Measurements from ENCODE around the gene TMEM144.
"Not testable (repeated sequence)": the region's sequence is repeated elsewhere in the genome, so short reads cannot be mapped to it uniquely, and the experiment has no call there.

Gene TMEM144

GRCh38 chr4:158236304-158237030, 26.2 kb downstream of the TMEM144 start:
- DNase-seq (ENCODE audit: low spot score): peak; percentile 58

- DNase-seq (ENCODE audit: low spot score): peak; percentile 45
These were observed 28.3 kb downstream of the TMEM144 start for GRCh38 chr4:158238575-158238974.

DNA sequence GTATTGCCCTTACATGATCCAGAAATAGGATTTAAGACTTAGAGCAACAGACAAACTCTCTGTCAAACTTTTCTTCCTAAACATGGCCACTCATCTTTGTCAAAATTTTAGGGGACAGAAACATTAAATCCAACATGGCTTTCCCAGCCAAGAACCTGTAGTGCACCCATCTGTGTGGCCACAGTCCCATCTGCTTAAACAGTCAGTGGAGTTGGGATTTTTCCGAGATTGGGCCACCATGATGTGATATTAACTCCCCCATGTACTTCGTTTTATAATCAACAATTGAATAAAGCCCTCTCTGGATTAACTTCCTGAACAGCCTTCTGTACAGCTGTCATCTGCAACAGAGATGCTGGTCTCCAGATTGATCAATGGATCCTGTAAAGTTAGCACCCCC, 28.9 kb downstream of the TMEM144 start:
- peak; percentile 82 for DNase-seq (ENCODE audit: low spot score)

DNA sequence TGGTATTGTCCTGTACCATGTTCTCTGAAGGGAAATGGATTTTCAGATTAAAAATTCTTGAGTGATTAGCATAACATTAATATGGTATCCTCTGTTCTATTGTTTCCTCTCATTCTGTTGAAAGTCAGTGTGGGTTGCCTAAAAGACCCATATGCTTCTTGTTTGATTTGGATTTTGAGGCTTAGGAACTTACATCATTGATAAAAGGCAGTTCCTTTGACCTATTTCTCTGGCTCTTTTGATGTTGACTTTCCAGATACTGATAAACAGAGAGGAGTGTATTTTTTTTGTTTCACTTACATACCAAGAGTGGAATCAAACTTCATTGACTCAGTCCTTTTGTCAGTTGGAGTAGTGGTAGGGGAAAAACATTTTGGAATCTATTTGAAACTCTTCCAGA, 32.8 kb downstream of the TMEM144 start:
- no peak for DNase-seq (ENCODE audit: low spot score)

GRCh38 chr4:158250321-158250720, 40.0 kb downstream of the TMEM144 start:
- no peak for DNase-seq (ENCODE audit: low spot score)

DNA sequence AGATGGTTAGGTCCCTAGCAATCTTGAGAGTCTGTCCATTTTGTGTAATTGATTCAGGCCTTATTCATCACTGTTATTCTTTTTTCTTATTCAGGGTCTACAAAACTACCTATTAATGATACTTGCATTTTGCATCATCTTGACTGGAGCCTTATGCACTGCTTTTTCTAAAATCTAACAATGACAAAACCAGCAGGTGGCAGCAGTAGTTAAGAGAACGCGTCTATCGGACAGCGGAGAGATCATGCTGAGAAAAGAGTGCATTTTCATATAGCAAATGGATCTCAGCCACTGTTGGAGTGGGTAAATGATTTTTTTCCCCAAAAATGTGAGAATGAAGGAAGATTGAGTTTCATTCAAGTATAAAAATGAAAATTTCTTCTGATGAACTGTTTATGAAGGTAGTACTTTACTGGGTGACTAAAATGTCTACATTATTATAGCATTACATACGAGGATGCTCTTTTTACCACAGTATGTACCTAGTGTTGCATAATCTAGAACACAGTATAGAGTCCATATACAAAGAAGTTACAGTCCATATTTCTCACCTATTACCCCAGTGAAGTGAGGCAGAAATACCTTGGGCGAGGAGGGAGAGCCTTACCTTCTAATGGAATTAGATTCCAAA, 43.2 kb downstream of the TMEM144 start:
- peak; percentile 75 for DNase-seq (ENCODE audit: low spot score)

DNA sequence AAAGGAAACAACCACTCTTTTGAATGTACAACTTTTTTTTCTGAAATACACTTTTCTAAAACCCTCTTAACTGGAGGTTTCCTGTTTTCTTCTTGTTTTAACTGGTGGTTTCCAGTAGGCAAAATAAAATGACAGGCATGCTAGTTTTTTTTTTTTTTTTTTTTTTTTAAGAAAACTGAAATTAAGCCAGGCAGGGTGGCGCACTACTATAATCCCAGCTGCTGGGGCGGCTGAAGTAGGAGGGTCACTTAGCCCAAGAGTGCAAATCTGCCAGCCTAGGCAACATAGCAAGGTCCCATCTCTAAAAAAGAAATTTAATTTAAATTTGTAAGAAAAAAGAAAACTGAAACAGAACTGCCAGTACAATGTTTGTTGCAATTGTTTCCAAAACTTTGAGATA, 44.0 kb downstream of the TMEM144 start:
- no peak for DNase-seq (ENCODE audit: low spot score)

DNA sequence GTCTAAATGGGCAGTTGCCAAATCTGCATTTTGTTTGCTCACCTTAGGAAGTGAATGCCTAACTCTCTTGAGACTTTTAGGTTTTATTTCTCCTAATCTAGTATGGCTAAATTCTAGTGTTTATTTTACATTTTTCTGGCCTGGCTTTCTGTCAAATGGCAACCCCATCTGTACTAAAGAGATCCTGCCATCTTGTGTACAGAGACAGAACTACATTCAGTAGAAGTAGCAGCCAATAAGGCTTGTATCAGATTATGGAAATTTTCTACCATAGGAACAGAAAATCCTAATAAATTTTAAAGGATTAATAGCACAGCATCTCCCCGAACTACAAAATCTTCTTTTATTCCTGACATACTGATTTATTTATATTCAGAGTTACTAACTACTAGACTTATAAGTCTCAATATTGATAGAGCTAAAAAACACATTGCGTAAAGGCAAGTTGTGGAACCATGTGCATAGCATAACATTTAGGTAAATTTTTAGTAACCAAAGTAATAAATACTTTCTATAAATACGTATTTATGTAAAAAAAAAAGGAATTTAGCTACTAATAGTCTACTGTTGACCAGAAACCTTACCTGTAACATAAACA, 45.5 kb downstream of the TMEM144 start:
- DNase-seq (ENCODE audit: low spot score): peak; percentile 63

DNA sequence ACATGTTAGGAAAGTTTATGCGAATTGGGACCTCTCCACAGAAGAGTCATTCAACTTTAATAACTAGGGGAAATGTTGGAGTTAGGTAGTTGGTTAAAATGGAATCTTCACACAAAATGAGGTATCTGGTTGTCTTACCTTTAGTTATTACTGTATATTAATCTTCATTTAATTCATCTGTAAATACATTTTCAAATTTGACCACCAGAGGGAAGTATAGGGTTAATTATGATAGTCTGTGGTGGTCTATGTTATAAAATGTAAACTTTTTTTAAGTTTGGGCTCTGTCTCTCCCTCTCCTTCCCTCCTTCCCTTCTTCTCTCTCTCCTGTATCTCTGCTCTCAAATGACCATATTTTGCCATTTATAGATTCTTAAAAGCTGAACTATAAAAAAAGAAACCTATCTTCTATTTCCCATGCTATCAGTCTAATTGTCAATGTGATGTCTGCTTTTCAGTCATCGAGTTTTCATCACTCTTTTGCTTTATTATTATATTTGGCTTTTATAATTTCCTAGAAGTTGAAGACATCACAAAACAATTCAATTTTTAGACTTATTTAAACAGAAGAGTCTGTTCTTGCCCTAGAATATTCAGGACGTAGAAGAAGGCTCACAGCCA, 49.8 kb downstream of the TMEM144 start:
- no peak for DNase-seq (ENCODE audit: low spot score)

GRCh38 chr4:158261480-158261879, 51.2 kb downstream of the TMEM144 start:
- DNase-seq (ENCODE audit: low spot score): no peak

DNA sequence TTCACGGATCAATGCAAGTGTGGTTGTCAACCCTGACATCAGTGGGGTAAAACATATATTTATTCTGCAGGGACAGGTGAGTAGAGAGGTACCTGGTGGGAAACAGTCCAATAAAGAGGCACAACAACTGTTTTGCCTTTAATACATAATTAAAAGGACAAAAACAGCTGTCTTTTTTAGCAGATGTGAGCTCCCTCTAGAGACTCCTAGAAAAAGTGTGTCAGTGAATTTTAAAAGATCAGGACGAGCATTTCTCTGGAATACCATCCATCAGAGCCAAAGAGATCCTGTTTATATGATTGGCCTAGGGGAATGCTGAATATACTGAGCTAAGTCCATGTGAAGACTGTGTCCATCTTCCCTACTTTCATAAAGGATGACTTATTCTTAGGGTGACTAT, 58.3 kb downstream of the TMEM144 start:
- DNase-seq (ENCODE audit: low spot score): no peak

DNA sequence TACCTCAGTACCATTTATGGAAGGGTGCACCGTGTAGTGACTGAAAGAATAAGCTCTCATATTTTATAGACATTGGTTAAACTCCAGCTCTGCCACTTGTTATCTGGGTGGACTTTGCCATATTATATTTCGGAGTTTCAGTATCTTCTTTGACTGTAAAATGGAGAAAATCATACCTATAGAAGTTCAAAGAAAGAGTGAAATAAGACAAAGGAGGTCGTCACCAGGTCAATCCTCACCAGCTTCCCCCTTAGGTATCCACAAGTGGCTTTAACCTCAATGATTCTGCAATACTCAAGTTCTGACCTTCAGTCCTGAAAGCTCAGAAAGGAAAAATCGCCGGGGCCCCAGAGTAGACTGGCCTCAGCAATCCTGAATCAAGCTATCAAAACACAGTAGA, 64.3 kb downstream of the TMEM144 start:
- no peak for DNase-seq (ENCODE audit: low spot score)

GRCh38 chr4:158277558-158277957, 67.3 kb downstream of the TMEM144 start:
- DNase-seq (ENCODE audit: low spot score): no peak

GRCh38 chr4:158279052-158279451, 68.8 kb downstream of the TMEM144 start:
- not testable (repeated sequence) for DNase-seq (ENCODE audit: low spot score)

GRCh38 chr4:158280856-158281255, 70.6 kb downstream of the TMEM144 start:
- no peak for DNase-seq (ENCODE audit: low spot score)

GRCh38 chr4:158282252-158282651, 72.0 kb downstream of the TMEM144 start:
- DNase-seq (ENCODE audit: low spot score): no peak

DNA sequence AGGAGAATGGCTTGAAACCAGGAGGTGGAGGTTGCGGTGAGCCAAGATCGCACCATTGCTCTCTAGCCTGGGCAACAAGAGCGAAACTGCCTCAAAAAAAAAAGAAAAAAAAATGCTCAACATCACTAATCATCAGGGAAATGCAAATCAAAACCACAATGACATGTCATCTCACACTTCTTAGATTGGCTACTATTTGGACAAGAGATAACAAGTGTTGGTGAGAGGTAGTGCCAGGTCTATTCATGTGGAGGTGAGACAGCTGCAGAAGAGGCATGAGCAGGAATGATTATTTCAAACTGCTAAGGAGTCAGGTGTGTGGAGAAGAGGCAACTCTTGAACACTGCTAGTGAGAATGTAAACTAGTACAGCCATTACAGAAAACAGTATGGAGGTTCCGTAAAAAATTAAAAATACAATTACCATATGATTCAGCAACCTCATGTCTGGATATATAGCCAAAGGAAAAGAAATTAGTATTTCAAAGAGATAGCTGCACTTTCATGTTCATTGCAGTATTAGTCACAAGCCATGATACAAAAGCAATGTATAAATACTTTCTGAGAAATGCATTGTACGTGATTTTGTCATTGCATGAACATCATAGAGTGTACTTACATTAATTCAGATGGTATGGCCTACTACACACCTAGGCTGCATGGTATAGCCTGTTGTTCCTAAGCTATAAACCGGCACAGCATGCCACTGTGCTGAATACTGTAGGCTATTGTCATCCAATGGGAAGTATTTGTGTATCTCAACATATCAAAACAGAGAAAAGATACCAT, 75.3 kb downstream of the TMEM144 start:
- DNase-seq (ENCODE audit: low spot score): no peak

GRCh38 chr4:158290912-158291311, 80.6 kb downstream of the TMEM144 start:
- DNase-seq (ENCODE audit: low spot score): no peak

DNA sequence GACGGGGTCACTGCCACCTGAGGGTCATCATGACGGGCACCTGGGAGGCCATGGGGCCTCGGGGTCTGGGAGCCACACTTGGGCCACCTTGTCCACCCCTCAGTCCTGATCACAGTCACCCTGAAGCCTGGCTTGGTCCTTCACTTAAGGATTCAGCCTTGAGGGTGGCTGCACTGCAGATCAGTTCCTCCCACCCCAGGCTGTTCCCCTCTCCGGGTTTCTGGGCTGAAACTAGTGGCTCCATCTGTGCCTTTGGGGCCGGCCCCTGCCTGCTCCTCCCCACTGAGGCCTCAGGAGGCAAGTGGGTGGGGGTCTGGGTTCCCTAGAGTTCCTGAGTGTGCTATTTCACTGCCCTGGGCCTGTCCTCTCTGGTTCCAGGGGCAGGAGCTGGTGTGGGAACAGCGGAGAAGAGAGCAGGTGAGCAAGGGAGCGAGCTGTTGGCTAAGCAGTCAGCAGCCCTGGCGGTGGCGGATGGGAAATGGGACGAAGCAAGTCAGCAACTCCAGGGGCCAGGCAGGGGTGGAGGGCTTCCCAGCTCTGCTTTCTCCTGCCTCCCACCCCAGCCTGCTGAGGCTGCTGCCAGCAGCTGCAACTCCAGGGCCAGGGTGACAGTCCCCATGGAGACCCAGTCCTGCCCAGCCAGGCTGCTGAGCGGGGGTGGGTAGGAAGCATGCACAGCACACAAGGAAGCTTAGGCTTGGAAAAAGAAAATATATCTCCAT, 81.2 kb downstream of the TMEM144 start:
- no peak for DNase-seq (ENCODE audit: low spot score)

DNA sequence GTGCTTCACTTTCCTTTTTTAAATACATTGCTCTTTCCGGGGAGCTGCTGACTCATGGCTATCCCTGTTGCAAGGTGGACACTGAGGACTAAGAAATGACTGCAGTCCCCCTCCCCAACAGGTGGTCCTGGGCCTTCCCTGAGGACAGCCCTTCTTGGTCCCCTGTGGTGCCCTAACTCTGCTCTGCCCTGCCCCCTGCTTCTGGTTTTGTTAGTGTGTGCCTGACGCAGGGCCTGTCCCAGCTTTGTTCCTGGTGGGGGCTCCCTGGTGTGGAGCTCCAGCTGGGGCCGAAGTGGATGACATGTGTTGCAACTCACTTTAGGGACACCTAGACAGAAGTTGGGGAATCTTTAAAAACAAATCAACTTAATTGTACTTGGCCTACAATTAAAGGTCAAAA, 81.9 kb downstream of the TMEM144 start:
- no peak for DNase-seq (ENCODE audit: low spot score)

GRCh38 chr4:158295053-158295452, 84.8 kb downstream of the TMEM144 start:
- no peak for DNase-seq (ENCODE audit: low spot score)

DNA sequence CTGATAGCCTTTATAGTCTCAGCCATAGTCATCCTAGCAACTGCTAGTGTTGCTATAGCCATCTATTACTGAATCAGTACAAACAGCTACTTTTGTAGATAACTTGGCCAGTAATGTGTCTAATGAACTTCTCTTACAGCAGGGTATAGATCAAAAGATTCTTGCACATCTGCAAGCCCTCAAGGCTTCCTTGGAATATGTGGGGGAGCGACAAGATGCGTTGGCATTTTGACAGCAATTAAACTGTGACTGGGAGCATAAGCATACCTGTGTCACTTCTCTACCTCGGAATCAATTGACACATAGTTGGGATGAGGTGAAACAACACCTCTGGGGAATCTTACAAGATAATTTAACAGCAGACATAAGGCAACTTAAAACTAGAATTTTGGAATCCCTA, 87.6 kb downstream of the TMEM144 start:
- DNase-seq (ENCODE audit: low spot score): no peak

Data from cerebellar cortex (tissue), 1 donor.